Measurements from ENCODE around the gene COA1.

Gene COA1

DNA sequence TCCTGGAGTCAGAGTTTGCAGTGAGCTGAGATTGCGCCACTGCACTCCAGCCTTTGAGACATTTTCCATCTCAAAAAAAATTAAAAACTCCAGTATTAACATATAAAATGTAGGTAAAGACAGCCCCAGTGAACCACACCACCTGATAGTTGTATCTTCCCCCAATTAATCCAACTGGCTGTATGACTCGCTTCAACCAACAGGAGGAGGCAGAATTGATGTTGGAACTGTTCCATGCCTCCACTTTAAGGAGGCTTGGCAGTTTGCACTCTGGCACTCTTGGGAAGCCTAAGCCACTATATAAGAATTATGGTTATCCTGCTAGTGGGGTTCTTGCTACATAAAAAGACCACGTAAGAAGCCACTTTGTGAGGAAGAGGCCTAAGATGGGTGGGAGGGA, 73.7 kb downstream of the COA1 start:
- Histone ChIP-seq H3K36me3 (ENCODE audit: control insufficient read depth, insufficient read depth, low read length) (no peaks in the 10 kb centered on the region), H3K9me3 (ENCODE audit: control insufficient read depth, insufficient read depth, low read length) (no peaks in the 10 kb centered on the region), H3K9ac (ENCODE audit: low read depth, low read length) (no peak overlapping the region), H3K4me1 (ENCODE audit: control insufficient read depth, insufficient read depth, low read length) (peaks cover 24% of the 10 kb centered on the region), H3K4me3 (ENCODE audit: low read depth, low read length) (no peak overlapping the region), H3K27me3 (ENCODE audit: control insufficient read depth, insufficient read depth, low read length) (no peaks in the 10 kb centered on the region)

DNA sequence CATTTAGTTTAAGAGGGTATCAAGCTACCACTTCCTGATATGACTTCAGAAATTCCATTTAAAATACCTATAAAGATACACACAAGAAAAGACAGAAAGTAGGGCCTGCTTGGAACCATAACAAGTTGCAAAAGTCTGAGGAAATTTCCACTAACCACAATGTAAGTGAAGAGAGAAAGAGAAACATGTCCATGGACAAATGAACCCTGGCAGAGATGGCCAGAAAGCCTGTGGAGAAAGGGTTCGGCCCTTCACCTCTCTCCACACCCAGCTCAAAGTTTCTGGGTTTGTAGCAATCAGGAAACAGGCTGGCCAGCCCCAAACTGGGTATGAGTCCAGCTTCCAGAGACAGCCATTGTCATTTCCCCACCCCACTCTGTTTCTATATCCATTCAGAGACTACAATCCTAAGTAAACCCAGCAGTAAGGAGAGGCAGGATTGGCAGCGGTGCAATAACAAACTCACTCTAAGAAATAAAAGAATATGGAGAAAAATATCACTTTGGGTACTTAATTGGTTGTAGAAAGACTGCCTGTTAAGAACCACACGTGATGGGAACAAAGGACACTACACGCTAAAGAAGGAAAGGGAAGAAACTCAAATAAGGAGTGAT, 75.3 kb downstream of the COA1 start:
- Histone ChIP-seq H3K4me3 (ENCODE audit: low read depth, low read length) (no peak overlapping the region), H3K36me3 (ENCODE audit: control insufficient read depth, insufficient read depth, low read length) (no peaks in the 10 kb centered on the region), H3K27me3 (ENCODE audit: control insufficient read depth, insufficient read depth, low read length) (no peaks in the 10 kb centered on the region), H3K9ac (ENCODE audit: low read depth, low read length) (no peak overlapping the region), H3K4me1 (ENCODE audit: control insufficient read depth, insufficient read depth, low read length) (peaks cover 13% of the 10 kb centered on the region), H3K9me3 (ENCODE audit: control insufficient read depth, insufficient read depth, low read length) (no peaks in the 10 kb centered on the region)

DNA sequence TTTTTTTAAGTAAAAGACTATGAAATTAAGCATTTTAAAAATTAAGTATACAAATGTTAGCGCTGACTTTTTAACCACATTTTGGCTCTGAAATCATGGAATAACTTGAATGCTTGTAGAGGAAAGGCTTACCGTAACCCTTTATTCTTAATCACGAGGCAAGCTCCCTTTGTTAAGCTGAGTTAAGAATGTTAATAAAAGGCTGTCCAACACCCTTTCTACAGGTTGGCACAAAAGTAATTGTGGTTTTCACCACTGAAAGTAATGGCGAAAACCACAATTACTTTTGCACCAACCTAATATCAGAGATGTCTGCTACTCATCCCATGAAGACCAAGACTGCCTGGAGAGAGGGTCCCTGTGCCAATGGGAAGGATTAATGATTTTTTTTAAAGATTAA, 75.9 kb downstream of the COA1 start:
- Histone ChIP-seq H3K36me3 (ENCODE audit: control insufficient read depth, insufficient read depth, low read length) (no peaks in the 10 kb centered on the region), H3K9me3 (ENCODE audit: control insufficient read depth, insufficient read depth, low read length) (no peaks in the 10 kb centered on the region), H3K4me3 (ENCODE audit: low read depth, low read length) (no peak overlapping the region), H3K27me3 (ENCODE audit: control insufficient read depth, insufficient read depth, low read length) (no peaks in the 10 kb centered on the region), H3K9ac (ENCODE audit: low read depth, low read length) (no peak overlapping the region), H3K4me1 (ENCODE audit: control insufficient read depth, insufficient read depth, low read length) (peaks cover 8% of the 10 kb centered on the region)

DNA sequence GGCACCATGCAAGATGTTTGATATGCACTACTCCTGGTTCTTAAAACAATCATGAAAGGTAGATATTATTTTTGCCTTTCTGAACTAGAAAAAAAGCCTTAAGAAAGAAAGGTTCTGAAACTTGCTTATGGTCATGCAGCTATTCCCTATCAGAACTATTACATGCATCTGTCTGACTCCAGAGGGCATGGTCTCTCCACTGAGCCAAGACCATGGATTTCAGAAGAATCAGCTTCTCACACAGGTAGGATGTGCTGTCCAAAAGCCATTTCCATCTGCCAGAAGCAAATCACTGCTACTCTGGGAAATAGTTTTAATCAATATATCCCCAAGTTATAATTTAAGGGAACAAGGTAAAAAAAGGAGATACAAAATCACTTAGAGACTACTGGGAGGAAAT, 77.0 kb downstream of the COA1 start:
- no peaks in the 10 kb centered on the region for H3K36me3 ChIP-seq (ENCODE audit: control insufficient read depth, insufficient read depth, low read length)

DNA sequence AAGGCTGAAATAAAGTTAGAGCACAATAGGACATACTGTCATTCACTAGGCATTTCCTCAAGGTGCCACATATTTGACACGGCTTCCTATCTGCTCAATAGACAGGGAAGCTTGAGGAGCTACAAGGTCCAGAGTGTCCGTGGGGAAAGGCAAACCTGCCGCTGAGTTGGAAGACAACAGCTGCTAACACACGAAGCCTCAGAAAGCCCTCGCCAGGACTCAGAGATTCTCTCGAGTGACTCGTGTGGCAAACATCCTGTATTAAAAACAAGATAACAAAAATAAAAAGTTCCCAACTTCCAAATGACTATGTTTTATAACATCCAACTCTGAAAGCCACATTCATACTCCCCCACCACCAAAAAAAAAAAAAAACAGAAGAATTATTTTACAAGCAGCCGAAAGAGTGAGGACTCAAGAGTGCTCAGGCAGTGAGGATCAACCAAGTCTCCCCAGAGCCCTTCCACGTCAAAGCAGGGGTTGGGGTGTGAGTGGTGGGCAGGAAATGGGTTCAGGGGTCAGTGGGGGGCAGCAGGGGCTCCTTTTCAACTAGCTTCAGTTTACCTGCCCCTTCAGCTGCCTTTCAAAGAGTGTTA, 78.8 kb downstream of the COA1 start:
- Histone ChIP-seq H3K36me3 (ENCODE audit: control insufficient read depth, insufficient read depth, low read length) (no peaks in the 10 kb centered on the region), H3K27me3 (ENCODE audit: control insufficient read depth, insufficient read depth, low read length) (no peaks in the 10 kb centered on the region), H3K9me3 (ENCODE audit: control insufficient read depth, insufficient read depth, low read length) (no peaks in the 10 kb centered on the region), H3K9ac (ENCODE audit: low read depth, low read length) (no peak overlapping the region), H3K4me1 (ENCODE audit: control insufficient read depth, insufficient read depth, low read length) (peaks cover 14% of the 10 kb centered on the region), H3K4me3 (ENCODE audit: low read depth, low read length) (no peak overlapping the region)

More for the DNA sequence above, 77.0 kb downstream of the COA1 start:
- Histone ChIP-seq H3K9me3 (ENCODE audit: control insufficient read depth, insufficient read depth, low read length) (no peaks in the 10 kb centered on the region), H3K27me3 (ENCODE audit: control insufficient read depth, insufficient read depth, low read length) (no peaks in the 10 kb centered on the region), H3K4me3 (ENCODE audit: low read depth, low read length) (no peak overlapping the region), H3K4me1 (ENCODE audit: control insufficient read depth, insufficient read depth, low read length) (peaks cover 4% of the 10 kb centered on the region), H3K9ac (ENCODE audit: low read depth, low read length) (no peak overlapping the region)

DNA sequence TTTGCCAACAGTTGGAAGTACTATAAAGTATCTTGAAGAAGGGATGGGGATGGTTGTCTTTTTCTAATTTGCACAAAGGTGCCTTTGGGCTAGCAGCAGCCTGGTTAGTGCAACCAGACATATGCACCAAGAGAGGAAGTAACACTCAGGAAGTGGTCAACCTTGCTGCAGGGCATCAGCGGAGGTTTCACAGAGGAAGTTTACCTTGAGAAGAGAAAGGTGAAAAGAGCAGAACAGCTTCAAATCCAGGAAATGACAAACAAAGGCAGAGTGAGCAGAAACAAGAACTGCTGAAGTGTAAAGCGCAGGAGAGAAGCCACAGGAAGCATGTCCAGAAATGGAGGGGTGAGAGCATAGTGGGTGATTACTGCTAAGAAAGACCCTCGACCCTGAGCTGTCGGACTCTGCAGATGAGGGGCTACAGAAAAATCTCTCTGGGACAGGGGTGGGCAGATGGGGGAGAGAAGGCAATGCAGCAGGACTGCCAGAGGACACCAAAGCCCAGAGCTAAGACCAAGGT, 79.5 kb downstream of the COA1 start:
- H3K9ac ChIP-seq (ENCODE audit: low read depth, low read length) = no peak overlapping the region
- H3K9me3 ChIP-seq (ENCODE audit: control insufficient read depth, insufficient read depth, low read length) = no peaks in the 10 kb centered on the region
- H3K36me3 ChIP-seq (ENCODE audit: control insufficient read depth, insufficient read depth, low read length) = peaks cover 4% of the 10 kb centered on the region
- peaks cover 14% of the 10 kb centered on the region for H3K4me1 ChIP-seq (ENCODE audit: control insufficient read depth, insufficient read depth, low read length)
- H3K27me3 ChIP-seq (ENCODE audit: control insufficient read depth, insufficient read depth, low read length) = no peaks in the 10 kb centered on the region
- no peak overlapping the region for H3K4me3 ChIP-seq (ENCODE audit: low read depth, low read length)

DNA sequence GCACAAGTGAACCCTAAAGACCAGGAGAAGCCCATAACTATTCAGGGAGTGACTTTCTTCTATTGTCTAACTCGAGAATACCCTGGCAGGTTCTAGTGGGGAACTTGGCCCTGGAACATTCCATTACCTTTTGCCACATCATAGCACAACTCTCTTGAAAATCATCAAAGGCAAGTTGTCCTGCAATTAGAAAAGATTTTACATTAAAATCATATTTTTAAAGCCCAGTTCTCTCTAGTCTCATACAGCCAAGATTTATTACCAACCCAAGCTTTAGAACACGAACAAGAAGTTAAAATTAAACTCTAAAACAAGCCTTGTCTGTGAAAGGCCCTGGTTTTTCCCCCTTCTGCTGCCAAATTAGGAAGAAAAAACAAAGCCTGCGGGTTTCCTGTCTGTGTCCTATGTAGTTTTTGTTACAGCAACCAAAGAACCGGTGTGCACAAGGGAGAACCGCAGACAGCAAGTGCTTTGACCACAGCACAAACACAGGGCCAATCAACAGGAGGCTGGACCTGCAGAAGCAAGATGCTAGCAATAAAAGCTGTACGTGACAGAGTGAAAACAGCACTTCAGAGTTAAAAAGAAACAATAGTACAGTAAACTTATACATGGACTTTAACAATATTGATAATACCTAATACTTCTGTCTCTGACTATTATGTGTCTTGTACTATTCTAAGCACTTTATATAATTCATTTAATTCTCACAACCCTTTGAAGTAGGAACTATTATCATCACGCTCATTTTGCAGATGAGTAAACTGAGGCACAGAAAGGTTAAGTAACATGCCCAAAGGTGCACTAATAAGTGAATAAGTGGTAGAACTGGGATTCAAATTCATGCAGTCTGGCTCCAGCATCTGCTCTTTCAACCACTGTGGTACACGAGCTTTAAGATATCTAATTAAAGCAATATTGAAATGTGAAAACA, 80.6 kb downstream of the COA1 start:
- H3K4me1 ChIP-seq (ENCODE audit: control insufficient read depth, insufficient read depth, low read length) = peaks cover 14% of the 10 kb centered on the region
- H3K27me3 ChIP-seq (ENCODE audit: control insufficient read depth, insufficient read depth, low read length) = no peaks in the 10 kb centered on the region
- no peak overlapping the region for H3K9ac ChIP-seq (ENCODE audit: low read depth, low read length)
- H3K4me3 ChIP-seq (ENCODE audit: low read depth, low read length) = no peak overlapping the region
- peaks cover 6% of the 10 kb centered on the region for H3K36me3 ChIP-seq (ENCODE audit: control insufficient read depth, insufficient read depth, low read length)
- no peaks in the 10 kb centered on the region for H3K9me3 ChIP-seq (ENCODE audit: control insufficient read depth, insufficient read depth, low read length)

DNA sequence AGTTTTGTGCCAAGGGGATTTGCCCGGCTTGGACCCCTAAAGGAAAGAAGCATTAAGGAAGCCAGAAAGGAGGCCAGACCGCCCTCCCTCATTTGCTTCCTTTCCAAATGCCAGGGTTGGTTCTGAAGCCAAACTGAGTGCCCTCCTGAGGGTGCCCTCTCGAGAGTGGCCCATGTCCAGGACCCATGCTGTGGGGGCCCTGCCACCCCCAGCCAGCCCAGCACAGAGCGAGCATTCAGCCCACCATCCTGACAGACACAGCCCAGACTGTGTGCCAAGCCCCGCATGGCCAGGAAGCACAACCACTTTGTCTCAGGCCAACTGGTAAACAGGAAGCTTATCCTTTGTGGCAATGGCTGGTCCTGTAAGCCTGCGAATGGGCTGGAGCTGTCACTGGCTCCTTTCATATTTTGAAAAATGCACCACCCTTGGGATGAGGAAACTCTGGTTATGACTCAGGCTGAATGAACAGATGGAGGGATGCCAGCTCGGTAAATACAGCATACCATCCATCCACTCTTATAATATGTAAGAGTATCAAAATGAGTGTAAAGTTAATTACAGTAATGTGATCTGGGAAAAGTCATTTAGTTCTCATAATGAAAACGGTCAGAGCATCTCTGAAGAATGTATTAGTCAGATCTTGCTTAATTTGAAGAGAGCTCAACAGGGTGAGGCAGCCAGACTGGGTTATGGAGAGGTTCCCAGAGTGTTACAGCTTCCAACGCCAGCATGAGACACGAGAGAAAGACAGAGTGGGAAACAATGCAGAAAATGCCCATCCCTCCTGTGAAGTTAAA, 81.5 kb downstream of the COA1 start:
- H3K27me3 ChIP-seq (ENCODE audit: control insufficient read depth, insufficient read depth, low read length) = no peaks in the 10 kb centered on the region
- H3K4me1 ChIP-seq (ENCODE audit: control insufficient read depth, insufficient read depth, low read length) = peaks cover 14% of the 10 kb centered on the region
- peaks cover 6% of the 10 kb centered on the region for H3K36me3 ChIP-seq (ENCODE audit: control insufficient read depth, insufficient read depth, low read length)
- no peak overlapping the region for H3K4me3 ChIP-seq (ENCODE audit: low read depth, low read length)
- no peak overlapping the region for H3K9ac ChIP-seq (ENCODE audit: low read depth, low read length)
- no peaks in the 10 kb centered on the region for H3K9me3 ChIP-seq (ENCODE audit: control insufficient read depth, insufficient read depth, low read length)

DNA sequence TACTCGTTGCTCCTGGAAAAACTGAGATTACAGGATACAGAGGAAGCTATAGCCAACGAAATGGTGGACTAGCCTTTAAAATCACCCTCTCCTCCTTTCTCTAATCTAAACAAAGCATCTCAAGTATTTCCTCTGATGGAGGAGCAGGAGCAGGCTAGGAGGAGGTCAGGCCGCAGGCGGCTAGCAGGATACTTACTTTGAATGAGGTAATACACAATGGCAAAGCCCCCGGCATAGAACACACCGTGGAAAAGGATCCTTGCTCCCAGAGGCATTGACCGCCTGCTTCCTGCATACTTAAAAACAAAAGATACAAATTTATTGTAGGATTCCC, 82.0 kb downstream of the COA1 start:
- H3K4me1 ChIP-seq (ENCODE audit: control insufficient read depth, insufficient read depth, low read length) = peaks cover 14% of the 10 kb centered on the region
- no peaks in the 10 kb centered on the region for H3K9me3 ChIP-seq (ENCODE audit: control insufficient read depth, insufficient read depth, low read length)
- H3K27me3 ChIP-seq (ENCODE audit: control insufficient read depth, insufficient read depth, low read length) = no peaks in the 10 kb centered on the region
- peaks cover 6% of the 10 kb centered on the region for H3K36me3 ChIP-seq (ENCODE audit: control insufficient read depth, insufficient read depth, low read length)
- no peak overlapping the region for H3K9ac ChIP-seq (ENCODE audit: low read depth, low read length)
- H3K4me3 ChIP-seq (ENCODE audit: low read depth, low read length) = no peak overlapping the region

DNA sequence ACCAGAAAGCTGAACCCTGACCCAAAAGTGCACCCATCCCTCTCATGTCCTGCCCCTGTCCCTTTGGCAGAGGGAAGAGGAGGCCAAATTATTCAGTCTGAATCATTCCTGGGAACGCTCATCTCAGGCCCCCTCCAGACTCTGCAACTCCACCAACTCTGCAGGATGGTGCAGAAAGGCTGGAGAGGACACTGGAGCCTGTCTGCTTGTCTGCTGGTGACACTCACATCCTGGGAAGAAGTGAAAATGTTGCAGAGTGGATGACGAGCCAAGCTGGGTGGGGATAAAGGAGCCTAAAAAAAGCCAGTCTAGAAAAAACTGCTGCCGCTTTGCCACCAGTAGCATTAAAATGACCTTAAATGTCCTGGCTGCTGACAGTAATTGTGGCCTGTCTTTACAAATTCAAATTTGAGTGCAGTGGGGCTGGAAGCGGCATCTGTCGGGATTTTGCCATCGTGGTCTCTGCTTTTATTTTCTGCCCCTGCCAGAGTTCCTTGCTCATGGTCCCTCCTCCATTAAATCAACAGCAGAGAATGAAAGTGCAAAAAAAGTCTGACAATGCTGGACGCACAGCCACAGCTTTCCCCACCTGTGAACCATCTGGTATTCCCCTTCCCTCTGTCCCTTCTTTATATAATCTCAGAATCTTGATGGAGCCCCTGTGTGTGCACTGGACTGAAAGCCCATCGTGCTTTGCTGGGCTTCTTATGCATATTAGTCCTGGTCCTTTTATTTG, 82.6 kb downstream of the COA1 start:
- H3K27me3 ChIP-seq (ENCODE audit: control insufficient read depth, insufficient read depth, low read length) = no peaks in the 10 kb centered on the region
- no peaks in the 10 kb centered on the region for H3K9me3 ChIP-seq (ENCODE audit: control insufficient read depth, insufficient read depth, low read length)
- H3K36me3 ChIP-seq (ENCODE audit: control insufficient read depth, insufficient read depth, low read length) = peaks cover 6% of the 10 kb centered on the region
- H3K9ac ChIP-seq (ENCODE audit: low read depth, low read length) = peak overlapping the region; percentile 43
- no peak overlapping the region for H3K4me3 ChIP-seq (ENCODE audit: low read depth, low read length)
- peaks cover 14% of the 10 kb centered on the region for H3K4me1 ChIP-seq (ENCODE audit: control insufficient read depth, insufficient read depth, low read length)

Data from iPS-15b (cell line).